Activated naive CD4-positive, alpha-beta T cell treated with anti-CD3 and anti-CD28 coated beads, Interleukin-2, amount 50 U/mL, for 24 hours (primary cell): ENCODE results near the gene CNTN1.

Source experiments
- H3K27ac Mint-ChIP-seq: one replicate; pipeline ENCODE4 v1.8.0; 2021; ENCODE audit warnings: mild to moderate bottlenecking, mixed read lengths
- H3K27me3 Mint-ChIP-seq: one replicate; pipeline ENCODE4 v1.8.0; 2021; ENCODE audit warnings: mixed read lengths
- H3K36me3 Mint-ChIP-seq: one replicate; pipeline ENCODE4 v1.8.0; 2021; ENCODE audit warnings: mixed read lengths
- H3K4me1 Mint-ChIP-seq: one replicate; pipeline ENCODE4 v1.8.0; 2021; ENCODE audit warnings: mixed read lengths
- H3K4me3 Mint-ChIP-seq: one replicate; pipeline ENCODE4 v1.8.0; 2021; ENCODE audit warnings: mild to moderate bottlenecking, mixed read lengths
- H3K9me3 Mint-ChIP-seq: one replicate; pipeline ENCODE4 v1.8.0; 2021; ENCODE audit warnings: mixed read lengths

Gene CNTN1

DNA sequence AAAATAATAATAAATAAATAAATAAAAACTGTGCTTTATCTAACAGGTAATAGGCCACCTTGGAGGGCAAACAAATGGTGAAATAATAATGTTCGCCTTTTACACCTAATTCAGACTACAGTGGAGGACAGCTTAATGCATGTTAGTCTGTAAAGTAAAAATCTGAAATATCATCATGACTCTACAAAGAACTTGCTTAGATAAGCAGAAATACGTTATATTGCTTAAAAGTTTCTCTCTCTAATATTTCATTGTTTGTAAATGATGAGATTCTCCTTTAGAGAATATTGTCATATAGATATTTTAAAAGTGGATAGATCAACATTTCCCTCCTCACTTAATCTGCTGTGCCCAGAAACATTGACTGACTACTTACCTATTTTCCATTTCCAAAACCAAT, 397.2 kb downstream of the CNTN1 start:
- Mint-ChIP-seq H3K4me1 (no peaks in the 10 kb centered on the region), H3K27ac (no peak overlapping the region), H3K27me3 (no peaks in the 10 kb centered on the region), H3K4me3 (no peak overlapping the region), H3K36me3 (no peaks in the 10 kb centered on the region), H3K9me3 (peaks cover 5% of the 10 kb centered on the region)

DNA sequence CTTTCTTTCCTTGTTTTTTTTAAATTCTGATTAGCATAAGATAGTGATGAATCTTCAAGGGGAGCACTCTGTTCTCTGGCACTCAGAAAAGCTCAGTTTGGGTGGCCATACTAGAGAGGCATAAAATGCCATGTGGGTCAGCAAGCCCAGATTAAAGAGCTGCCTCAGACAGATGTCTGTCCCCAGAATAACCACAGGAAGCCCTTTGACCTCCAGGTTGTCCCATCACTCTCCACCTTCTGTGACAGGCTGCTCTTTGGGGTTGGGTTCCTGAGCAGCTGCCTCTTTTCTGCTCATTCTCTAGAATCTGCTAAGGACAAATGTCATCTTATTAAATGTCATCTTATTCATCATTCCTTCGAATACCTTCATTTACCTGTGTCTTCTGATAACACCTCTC, 399.9 kb downstream of the CNTN1 start:
- Mint-ChIP-seq H3K36me3 (no peaks in the 10 kb centered on the region), H3K4me3 (no peak overlapping the region), H3K4me1 (no peaks in the 10 kb centered on the region), H3K27ac (no peak overlapping the region), H3K27me3 (peaks cover 2% of the 10 kb centered on the region), H3K9me3 (peaks cover 14% of the 10 kb centered on the region)

DNA sequence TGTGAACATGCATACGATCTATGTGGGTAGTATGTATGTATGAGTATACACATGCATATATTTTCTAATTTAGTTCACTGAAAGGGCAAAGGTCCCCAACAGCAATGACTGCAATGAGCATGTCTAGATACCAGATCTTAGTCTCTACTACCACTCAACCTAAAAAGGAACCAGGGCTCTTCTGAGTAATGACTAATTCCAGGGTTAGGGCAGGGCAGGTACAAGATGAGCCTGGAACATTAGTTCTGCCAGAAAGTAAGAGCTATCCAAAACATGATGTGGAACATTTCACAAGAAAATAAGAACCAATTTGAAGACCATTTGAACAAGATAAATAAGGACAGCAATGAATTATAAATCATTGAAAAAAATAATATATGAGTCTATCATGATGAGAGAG, 404.6 kb downstream of the CNTN1 start:
- Mint-ChIP-seq H3K27me3 (peaks cover 2% of the 10 kb centered on the region), H3K36me3 (no peaks in the 10 kb centered on the region), H3K4me1 (no peaks in the 10 kb centered on the region), H3K27ac (no peak overlapping the region), H3K4me3 (no peak overlapping the region), H3K9me3 (peaks cover 12% of the 10 kb centered on the region)

DNA sequence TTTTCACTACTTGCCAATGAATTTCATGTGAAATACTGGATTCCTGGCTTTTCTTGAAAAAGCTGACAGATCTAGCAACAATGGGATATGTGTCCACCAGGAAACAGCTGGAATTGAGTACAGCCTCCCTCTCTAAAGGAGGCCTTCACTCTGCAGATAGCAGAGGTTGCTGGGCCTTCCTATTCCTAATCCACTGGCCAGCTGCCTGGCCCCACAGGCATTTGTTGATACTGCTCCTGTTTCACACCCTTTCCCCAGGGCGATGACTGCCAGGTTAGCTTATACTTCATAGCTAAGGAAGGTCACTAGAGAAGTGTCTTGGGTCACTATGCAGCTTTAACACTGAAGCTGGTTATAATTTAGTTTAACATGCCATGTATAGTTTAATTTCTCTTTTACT, 408.3 kb downstream of the CNTN1 start:
- Mint-ChIP-seq H3K4me1 (no peaks in the 10 kb centered on the region), H3K27me3 (no peaks in the 10 kb centered on the region), H3K4me3 (no peak overlapping the region), H3K9me3 (peaks cover 7% of the 10 kb centered on the region), H3K36me3 (no peaks in the 10 kb centered on the region), H3K27ac (no peak overlapping the region)

DNA sequence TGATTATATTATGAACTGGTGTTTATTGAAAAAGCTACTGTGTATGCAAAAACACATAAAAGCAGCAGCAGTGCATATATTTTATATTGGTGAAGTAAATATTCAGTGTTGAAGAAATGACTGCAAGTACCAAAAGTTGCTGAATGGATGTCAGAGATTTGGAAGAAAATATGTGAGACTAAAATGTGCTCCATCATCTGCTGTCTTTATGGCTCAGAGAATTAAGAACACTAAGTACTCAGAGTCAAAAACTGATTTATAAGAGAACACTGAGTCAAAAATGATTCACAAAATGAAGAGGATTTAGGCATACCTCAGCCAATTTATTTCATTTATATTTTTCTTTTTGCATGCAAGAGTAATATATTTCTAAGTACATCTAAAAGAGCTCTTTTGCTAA, 409.6 kb downstream of the CNTN1 start:
- Mint-ChIP-seq H3K4me3 (no peak overlapping the region), H3K36me3 (no peaks in the 10 kb centered on the region), H3K27me3 (no peaks in the 10 kb centered on the region), H3K9me3 (peaks cover 9% of the 10 kb centered on the region), H3K4me1 (no peaks in the 10 kb centered on the region), H3K27ac (no peak overlapping the region)

DNA sequence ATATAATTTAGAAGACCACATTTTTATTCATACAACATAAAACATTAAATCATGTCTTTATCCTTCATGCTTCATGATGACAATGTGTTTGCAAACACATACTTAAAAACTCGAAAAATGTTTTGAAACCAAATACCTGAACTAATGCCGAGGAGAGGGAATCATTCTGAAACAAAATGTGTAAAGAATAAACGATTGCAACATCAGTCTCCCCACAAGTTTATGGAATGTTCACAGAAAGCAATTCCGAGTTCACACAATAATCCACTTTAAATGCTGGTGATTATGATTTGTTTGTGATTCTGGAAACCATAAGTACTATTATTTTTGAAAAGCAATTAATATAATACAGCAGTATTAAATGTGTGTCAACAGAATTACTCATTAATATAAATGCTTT, 411.4 kb downstream of the CNTN1 start:
- Mint-ChIP-seq H3K27me3 (no peaks in the 10 kb centered on the region), H3K4me3 (no peak overlapping the region), H3K4me1 (no peaks in the 10 kb centered on the region), H3K36me3 (no peaks in the 10 kb centered on the region), H3K27ac (no peak overlapping the region), H3K9me3 (peaks cover 9% of the 10 kb centered on the region)

DNA sequence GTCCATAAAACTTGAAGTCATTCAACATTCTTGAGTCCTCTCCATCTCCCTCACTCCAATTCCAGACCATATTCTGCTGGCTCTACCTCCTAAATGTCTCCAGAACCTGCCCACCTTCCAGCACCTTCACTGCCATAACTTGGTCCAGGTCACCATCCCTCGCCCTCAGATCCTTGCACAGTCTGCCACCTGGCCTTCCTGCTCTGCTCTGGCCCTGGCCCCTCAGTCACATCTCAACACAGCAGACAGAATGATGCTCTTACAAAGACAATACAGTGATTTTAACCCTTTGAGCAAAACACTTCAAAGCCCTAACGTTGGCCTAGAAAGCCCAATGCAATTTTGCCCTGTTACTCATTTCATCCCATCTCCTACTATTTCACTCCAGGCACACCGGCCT, 414.1 kb downstream of the CNTN1 start:
- H3K27ac Mint-ChIP-seq: no peak overlapping the region
- H3K27me3 Mint-ChIP-seq: no peaks in the 10 kb centered on the region
- H3K36me3 Mint-ChIP-seq: no peaks in the 10 kb centered on the region
- no peak overlapping the region for H3K4me3 Mint-ChIP-seq
- no peaks in the 10 kb centered on the region for H3K4me1 Mint-ChIP-seq
- peaks cover 5% of the 10 kb centered on the region for H3K9me3 Mint-ChIP-seq

DNA sequence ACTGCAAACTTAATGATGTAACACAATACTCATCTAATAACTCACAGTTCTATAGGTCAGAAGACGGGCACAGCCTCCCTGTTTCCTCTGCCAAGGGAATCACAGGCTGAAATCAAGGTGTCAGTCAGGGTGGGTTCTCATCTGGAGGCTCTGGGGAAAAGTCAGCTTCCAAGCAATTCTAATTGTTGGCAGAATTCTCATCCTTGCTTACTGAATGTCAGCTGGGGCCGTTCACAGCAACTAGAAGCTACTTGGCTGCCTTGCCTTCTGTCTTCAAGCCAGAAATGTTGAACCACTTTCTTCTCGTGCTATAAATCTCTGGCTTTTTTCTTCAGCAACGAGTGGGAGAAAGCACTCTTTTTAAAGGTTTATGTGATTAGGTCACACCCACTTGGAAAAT, 415.8 kb downstream of the CNTN1 start:
- H3K27me3 Mint-ChIP-seq: no peaks in the 10 kb centered on the region
- H3K36me3 Mint-ChIP-seq: no peaks in the 10 kb centered on the region
- no peak overlapping the region for H3K4me3 Mint-ChIP-seq
- H3K27ac Mint-ChIP-seq: no peak overlapping the region
- H3K9me3 Mint-ChIP-seq: peaks cover 5% of the 10 kb centered on the region
- no peaks in the 10 kb centered on the region for H3K4me1 Mint-ChIP-seq

DNA sequence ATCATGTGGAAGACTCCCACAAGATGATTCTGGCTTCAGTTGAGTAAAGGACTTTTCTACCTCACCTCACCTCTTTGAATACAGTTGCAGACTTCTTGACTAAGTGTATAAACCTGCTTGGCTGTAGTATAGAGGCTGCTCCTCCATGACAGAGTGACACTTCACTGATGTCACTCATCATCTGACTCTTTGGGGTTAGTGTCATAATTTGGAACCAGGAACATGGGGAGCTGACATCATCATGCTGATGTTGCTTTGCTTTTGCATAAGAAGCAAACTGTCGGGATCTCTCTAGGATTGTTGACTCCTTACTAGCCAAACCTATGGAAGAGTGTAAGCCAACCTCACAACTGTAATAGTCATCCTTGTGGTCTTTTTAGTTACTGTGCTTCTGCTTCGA, 420.7 kb downstream of the CNTN1 start:
- no peaks in the 10 kb centered on the region for H3K9me3 Mint-ChIP-seq
- H3K27ac Mint-ChIP-seq: no peak overlapping the region
- no peaks in the 10 kb centered on the region for H3K4me1 Mint-ChIP-seq
- H3K27me3 Mint-ChIP-seq: no peaks in the 10 kb centered on the region
- H3K36me3 Mint-ChIP-seq: no peaks in the 10 kb centered on the region
- no peak overlapping the region for H3K4me3 Mint-ChIP-seq

DNA sequence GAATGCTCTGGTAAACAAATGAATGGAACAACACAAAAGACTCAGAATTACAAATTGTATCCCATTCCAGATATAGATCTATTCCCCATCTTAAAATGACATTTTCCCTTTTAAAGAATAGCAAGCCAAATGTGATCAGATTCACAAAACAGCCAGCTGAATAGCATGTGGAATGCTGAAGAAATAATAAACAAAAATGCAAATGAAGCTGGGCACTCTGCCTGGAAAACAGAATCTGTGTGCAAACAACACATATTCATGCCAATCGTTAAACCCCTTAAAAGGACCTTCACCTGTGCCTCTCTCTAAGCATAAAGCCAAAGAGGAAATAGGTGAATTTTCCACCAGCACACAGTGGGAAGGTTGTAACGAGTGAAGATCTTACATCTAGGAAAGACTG, 428.0 kb downstream of the CNTN1 start:
- Mint-ChIP-seq H3K27me3 (no peaks in the 10 kb centered on the region), H3K4me1 (no peaks in the 10 kb centered on the region), H3K4me3 (no peak overlapping the region), H3K9me3 (no peaks in the 10 kb centered on the region), H3K36me3 (no peaks in the 10 kb centered on the region), H3K27ac (no peak overlapping the region)

DNA sequence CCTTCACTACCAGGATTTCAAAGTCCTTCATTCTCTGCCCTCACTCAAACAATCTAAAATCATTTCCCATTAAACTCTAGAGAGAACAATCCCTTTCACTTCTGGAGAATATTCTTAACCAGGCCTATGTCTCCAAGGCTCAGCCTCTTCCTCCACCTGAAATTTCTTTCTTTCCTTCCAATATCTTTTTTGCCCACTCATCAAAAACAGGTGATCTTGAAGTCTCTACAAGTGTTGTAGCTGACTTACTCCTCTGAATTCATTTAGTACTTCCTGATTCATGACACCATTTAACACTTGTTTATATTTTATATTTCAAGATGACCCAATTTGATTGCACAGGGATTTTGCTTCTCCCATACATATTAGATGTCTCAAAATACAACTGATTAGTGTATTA, 429.1 kb downstream of the CNTN1 start:
- H3K27me3 Mint-ChIP-seq: no peaks in the 10 kb centered on the region
- H3K36me3 Mint-ChIP-seq: no peaks in the 10 kb centered on the region
- no peaks in the 10 kb centered on the region for H3K9me3 Mint-ChIP-seq
- no peaks in the 10 kb centered on the region for H3K4me1 Mint-ChIP-seq
- H3K27ac Mint-ChIP-seq: no peak overlapping the region
- no peak overlapping the region for H3K4me3 Mint-ChIP-seq
